HG03342 (cell line): ENCODE data around the gene FGG.
"Not testable (repeated sequence)": the region's sequence is repeated elsewhere in the genome, so short reads cannot be mapped to it uniquely, and the experiment has no call there.

Experiments
- ATAC-seq: cut with Tn5 transposase; IDR thresholded peaks from one replicate; pipeline ENCODE4 v1.9.1; 2021; ENCODE audit warnings: mild to moderate bottlenecking, moderate library complexity; ENCODE audit not compliant: unreplicated experiment

The FGG gene

GRCh38 chr4:154614306-154614705, 1.9 kb upstream of the FGG start:
- no peak for ATAC-seq

GRCh38 chr4:154611833-154612232, 623 bp downstream of the FGG start:
- ATAC-seq: no peak

GRCh38 chr4:154610582-154610981, 1.9 kb downstream of the FGG start:
- no peak for ATAC-seq

- ATAC-seq: no peak
Observed at GRCh38 chr4:154609532-154609931, 2.9 kb downstream of the FGG start.

GRCh38 chr4:154608361-154609252, 3.8 kb downstream of the FGG start:
- ATAC-seq: no peak

GRCh38 chr4:154606728-154607723, 5.4 kb downstream of the FGG start:
- no peak for ATAC-seq

- no peak for ATAC-seq
Observed at GRCh38 chr4:154604696-154605200, 7.7 kb downstream of the FGG start.

- ATAC-seq: no peak
Observed at GRCh38 chr4:154603033-154603943, 9.2 kb downstream of the FGG start.

GRCh38 chr4:154602404-154603020, 9.9 kb downstream of the FGG start:
- ATAC-seq: no peak

GRCh38 chr4:154597798-154598774, 14.4 kb downstream of the FGG start:
- no peak for ATAC-seq

- ATAC-seq: not testable (repeated sequence)
Observed at GRCh38 chr4:154597281-154597680, 15.2 kb downstream of the FGG start.

- no peak for ATAC-seq
Observed at GRCh38 chr4:154595807-154596206, 16.6 kb downstream of the FGG start.

- not testable (repeated sequence) for ATAC-seq
Observed at GRCh38 chr4:154594343-154594742, 18.1 kb downstream of the FGG start.

GRCh38 chr4:154593868-154594267, 18.6 kb downstream of the FGG start:
- ATAC-seq: no peak

GRCh38 chr4:154591890-154592289, 20.6 kb downstream of the FGG start:
- ATAC-seq: no peak

- ATAC-seq: no peak
Observed at GRCh38 chr4:154590329-154591006, 22.0 kb downstream of the FGG start, which contains the start of gene FGA. FGA (minus strand) TSS chr4:154590742; CDS start chr4:154590687, 55 bp downstream.

GRCh38 chr4:154589296-154590197, 22.9 kb downstream of the FGG start:
- ATAC-seq: no peak
